HG03558 (cell line): ENCODE results near the gene PAM.
"Not testable (repeated sequence)": the region's sequence is repeated elsewhere in the genome, so short reads cannot be mapped to it uniquely, and the experiment has no call there.

ENCODE experiments used
- ATAC-seq: cut with Tn5 transposase; IDR thresholded peaks from one replicate; pipeline ENCODE4 v1.9.1; 2021; ENCODE audit warnings: moderate number of reproducible peaks; ENCODE audit not compliant: unreplicated experiment; ENCODE audit errors: extremely low read depth

Gene PAM

DNA sequence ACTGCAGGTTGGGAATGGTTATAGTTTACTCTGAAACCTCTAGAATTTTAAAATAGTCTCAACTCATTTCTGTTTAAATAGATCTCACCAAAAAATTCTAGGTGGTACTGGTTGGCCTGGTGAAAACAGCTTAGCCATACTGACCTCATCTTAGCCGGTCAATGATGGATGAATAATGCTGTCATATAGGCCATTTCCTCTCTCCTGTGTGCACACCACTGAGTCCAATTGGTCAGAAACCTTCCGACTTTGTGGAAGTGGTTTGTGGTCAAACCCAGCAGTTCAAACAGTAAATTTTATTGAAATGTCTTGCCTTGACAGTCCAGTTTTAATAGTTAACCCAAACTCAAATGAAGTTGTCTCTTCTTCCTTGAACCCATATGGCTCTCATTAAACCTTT, 266.2 kb downstream of the PAM start:
- peak; percentile 89 for ATAC-seq

GRCh38 chr5:103027267-103027666, 272.2 kb downstream of the PAM start:
- no peak for ATAC-seq

- ATAC-seq: no peak
Measured at GRCh38 chr5:103031607-103032006, 276.5 kb downstream of the PAM start.

- ATAC-seq: no peak
Measured at GRCh38 chr5:103033696-103034095, 278.6 kb downstream of the PAM start.

DNA sequence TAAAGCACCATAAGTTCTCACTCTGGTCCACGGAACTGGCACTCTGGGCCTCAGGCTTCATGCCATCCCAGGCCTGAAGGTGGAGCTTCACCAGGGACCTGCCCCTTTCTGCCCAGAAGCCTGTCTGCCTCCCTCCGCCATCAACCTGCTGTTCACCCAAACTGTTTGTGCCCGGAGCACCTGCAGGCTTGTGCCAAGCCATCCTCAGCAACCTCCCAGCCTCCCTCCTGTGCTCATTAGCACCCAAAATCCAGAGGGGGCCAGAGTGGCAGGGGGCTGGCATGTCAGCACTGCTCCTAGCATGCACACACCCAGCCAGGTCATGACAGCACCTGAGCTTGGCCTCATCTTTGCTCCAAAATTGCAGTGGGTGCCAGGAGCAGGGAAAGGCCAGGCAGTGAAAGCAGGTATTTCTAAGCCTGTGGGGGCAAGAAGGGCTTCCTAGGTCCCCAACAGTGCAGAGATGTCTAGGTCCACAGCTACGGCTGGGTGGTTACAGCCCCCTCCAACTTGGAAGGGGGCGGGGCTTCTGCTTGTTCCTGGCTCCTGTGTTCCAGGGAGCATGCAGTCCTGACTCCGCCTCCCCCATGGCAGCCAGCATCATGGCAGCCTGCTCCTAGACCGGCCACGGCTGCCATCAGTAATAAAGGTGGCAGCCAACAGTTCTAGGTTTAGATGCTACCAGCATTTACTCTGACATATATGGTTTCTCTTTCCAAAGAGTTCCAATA, 279.7 kb downstream of the PAM start:
- ATAC-seq: no peak

GRCh38 chr5:103035701-103036100, 280.6 kb downstream of the PAM start:
- ATAC-seq: no peak

DNA sequence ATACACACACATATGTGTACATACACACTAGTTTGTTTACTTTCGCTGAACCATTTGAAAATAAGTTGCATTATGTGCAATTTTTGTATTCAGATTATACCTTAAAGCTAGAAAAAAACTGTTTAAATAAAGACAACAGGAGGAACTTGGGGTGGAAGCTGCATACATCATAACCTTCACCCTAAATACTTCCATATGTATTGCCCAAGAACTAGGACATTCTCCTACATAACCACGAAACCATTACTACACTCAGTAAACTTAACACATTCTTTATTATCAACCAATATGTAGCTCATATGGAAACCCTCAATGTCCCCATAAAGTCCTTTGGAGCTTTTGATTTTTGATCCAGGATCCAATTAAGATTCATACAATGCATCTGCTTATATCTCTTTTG, 281.5 kb downstream of the PAM start:
- ATAC-seq: no peak

DNA sequence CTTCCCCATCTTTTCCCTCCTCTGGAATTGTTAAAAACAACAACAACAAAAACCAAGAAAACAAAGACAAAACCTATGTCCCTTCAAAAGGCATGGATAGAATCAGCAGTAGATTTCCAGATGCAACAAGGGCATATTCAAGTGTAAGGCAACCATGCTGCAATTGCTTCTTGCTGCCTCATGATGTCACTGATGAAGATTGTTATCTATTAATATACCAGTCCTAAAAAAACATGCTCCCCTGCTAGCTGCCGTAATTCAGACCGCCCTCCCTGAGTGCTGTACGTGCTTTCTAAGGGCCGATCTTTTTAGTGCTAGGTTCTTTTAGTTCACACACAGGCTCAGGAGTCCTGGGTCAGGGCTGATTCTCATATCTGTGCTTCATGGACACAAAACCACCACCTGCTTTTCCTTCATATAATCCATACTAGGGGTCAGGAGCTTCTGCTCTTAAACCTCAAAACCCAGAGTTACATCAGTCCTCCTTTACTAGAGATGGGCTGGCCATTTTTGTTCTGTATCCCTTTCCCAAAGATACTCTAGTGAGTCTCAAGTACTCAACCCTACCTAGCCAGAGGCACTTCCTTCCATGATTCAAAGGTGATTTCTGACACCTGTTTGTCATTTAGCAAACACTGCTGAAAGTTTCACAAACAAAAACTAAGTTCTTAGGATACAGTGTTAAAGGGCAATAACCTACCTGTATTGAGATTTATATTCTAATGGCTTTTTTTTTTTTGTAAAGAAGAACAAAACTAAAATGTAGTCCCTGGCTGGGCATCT, 282.8 kb downstream of the PAM start:
- no peak for ATAC-seq

GRCh38 chr5:103041071-103041676, 286.1 kb downstream of the PAM start:
- no peak for ATAC-seq

DNA sequence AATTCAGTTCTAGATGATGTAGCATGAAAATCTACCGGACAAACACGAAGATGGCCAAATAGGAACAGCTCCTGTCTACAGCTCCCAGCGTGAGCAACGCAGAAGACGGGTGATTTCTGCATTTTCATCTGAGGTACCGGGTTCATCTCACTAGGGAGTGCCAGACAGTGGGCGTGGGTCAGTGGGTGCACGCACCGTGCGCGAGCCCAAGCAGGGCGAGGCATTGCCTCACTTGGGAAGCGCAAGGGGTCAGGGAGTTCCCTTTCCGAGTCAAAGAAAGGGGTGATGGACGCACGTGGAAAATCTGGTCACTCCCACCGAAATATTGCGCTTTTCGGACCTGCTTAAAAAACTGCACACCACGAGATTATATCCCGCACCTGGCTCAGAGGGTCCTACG, 291.6 kb downstream of the PAM start:
- ATAC-seq: not testable (repeated sequence)

DNA sequence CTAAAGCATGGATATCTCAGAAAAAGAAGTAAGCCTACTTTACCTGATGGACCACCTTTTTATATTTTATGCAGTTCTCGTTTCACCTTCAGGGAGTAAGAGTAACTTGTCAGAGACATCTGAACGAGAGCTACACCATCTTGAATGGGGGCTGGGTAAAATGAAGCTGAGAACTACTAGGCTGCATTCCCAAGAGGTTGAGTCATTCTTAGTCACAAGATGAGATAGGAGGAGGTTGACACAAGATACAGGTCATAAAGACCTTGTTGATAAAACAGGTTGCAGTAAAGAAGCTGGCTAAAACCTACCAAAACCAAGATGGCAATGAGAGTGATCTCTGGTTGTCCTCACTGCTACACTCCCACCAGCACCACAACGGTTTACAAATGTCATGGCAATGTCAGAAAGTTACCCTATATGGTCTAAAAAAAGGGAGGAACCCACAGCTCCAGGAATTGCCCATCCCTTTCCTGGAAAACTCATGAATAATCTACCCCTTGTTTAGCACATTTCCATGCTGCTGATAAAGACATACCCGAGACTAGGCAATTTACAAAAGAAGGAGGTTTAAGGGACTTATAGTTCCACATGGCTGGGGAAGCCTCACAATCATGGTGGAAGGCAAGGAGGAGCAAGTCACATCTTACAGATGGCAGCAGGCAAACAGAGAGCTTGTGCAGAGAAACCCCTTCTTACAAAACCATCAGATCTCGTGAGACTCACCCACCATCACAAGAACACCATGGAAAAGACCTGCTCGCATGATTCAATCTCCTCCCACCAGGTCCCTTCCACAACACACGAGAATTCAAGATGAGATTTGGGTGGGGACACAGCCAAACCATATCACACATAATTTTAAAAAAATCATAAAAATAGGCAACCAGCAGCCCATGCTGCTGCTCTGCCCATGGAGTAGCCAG, 302.4 kb downstream of the PAM start:
- ATAC-seq: no peak

DNA sequence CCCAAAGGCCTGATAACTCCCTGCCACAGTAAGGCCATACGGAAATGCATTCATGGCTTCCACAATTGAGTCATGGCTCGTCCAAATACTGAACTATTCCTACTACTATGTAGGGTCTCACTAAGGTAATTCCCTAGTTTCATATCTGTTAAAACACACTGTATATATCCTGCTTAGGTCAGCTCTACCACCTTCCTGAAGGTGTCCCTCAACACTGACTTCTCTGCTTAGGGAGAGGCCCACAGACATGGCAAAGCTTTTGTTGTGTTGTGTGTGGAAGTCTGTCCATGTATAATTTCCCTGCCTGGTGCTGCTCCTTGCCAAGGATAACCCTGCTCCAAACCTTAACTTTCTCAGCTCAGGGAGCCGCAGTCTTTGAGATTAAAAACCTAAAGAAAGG, 304.4 kb downstream of the PAM start:
- ATAC-seq: no peak

DNA sequence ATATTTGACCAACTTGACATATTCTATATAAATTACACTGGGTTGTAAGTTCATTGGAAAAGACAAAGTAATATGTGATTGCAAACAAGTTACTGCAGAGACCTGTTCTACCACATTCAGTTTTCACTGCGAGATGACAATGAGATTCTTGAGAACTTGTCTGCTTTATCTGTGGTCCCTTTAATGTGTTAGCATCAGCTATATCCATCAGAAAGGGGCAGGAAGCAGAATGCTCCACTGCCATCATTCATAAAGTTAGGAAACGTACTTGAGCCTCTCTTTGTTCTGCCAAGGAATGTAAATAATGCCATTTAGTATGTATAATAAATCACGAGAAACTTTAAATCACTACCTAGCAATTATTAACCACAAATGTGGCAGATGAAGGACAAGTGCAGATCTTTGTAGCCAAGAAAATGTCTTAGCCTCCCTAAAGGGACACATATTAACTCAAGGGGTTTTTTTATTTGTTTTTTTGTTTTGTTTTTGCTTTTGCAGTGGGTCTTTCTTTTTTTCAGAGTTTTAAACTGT, 305.4 kb downstream of the PAM start:
- ATAC-seq: no peak

GRCh38 chr5:103066326-103066725, 311.2 kb downstream of the PAM start:
- no peak for ATAC-seq

DNA sequence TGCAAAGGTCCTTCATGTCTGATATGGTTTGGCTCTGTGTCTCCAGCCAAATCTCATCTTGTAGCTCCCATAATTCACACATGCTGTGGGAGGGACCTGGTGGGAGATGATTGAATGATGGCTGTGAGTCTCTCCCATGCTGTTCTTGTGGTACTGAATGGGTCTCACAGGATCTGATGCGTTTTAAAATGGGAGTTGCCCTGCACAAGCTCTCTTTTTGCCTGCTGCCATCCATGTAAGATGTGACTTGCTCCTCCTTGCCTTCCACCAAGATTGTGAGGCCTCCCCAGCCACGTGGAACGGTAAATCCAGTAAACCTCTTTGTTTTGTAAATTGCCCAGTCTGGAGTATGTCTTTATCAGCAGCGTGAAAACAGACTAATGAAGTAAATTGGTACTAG, 318.4 kb downstream of the PAM start:
- ATAC-seq: not testable (repeated sequence)

- ATAC-seq: no peak
Measured at GRCh38 chr5:103075442-103075841, 320.3 kb downstream of the PAM start.
